HG02623 (cell line): ENCODE measurements around the gene ZNF385B.
"Not testable (repeated sequence)": the region's sequence is repeated elsewhere in the genome, so short reads cannot be mapped to it uniquely, and the experiment has no call there.

Experiments used
- ATAC-seq: cut with Tn5 transposase; IDR thresholded peaks from one replicate; pipeline ENCODE4 v1.9.1; 2021; ENCODE audit warnings: moderate library complexity; ENCODE audit not compliant: unreplicated experiment

The ZNF385B gene

DNA sequence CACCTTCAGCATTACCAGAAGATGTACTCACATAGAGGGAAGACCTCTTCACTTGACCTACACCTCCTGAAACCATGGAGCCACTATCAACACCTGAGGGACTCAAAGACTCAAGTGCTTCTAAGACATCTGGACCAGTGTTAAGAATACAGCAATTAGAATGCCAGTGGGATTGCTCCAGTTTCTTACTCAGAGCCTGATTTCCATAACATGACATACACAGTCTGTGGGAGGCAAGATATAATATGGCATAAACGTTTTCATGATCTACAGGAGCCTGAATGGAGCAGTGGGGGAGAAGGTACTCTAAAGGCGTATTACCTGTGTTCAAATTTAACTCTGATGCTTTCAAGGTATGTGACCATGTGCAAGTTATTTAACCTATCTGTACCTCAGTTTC, 57.2 kb downstream of the ZNF385B start:
- ATAC-seq = no peak

DNA sequence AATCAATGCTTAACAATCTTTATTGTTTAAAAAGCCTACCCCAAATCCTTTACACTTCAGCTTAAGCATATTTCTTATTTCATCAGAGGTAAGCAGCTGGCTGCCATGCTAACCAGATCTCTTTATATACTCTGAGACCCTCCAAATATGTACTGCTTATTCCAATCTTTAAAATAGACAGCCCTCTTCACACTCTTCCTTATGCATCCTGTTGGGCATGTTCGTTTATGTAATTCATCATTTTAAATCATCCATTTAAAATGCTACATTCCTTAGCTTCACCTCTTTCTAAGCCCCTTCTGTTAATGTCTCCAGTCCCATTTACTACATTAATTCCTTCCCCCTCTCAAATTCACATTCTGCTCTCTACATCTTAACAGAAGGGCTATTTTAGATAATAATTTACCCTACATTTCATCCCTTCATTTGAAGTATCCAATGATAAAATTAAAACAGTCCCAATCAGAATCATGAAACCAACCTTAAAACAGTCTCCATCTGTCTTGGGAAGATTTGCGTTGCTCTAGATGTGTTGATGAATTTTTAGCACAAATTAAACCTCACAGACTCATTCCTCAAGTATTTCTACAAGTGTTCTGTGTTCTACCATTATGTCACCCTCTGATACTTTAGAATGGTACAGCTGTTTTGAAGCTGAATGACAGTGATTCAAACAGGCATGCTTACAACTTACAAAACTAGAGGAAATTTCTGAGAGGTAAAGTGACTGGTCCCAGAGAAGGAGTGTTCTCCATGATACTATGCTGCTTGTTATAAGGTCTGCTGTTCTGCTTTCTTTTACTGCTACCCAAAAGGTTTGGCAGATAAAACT, 59.1 kb downstream of the ZNF385B start:
- no peak for ATAC-seq

DNA sequence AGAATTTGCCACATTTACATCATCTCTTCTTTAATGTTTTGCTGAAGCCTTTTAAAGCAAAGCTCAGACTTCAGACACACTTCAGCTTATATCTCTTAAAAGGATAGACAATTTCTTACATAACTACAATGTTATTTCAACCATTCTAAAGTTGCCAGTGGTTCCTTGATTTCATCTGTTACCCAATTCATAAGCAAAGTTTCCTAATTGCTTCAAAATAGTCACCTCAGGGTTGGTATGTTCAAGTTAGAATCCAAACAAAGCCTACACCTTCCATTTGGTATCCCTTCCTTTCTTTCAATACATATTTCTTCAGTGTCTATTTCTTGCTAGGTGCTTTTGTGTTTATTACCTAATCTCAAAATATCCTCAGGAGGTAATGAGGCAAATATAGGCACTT, 60.6 kb downstream of the ZNF385B start:
- no peak for ATAC-seq

DNA sequence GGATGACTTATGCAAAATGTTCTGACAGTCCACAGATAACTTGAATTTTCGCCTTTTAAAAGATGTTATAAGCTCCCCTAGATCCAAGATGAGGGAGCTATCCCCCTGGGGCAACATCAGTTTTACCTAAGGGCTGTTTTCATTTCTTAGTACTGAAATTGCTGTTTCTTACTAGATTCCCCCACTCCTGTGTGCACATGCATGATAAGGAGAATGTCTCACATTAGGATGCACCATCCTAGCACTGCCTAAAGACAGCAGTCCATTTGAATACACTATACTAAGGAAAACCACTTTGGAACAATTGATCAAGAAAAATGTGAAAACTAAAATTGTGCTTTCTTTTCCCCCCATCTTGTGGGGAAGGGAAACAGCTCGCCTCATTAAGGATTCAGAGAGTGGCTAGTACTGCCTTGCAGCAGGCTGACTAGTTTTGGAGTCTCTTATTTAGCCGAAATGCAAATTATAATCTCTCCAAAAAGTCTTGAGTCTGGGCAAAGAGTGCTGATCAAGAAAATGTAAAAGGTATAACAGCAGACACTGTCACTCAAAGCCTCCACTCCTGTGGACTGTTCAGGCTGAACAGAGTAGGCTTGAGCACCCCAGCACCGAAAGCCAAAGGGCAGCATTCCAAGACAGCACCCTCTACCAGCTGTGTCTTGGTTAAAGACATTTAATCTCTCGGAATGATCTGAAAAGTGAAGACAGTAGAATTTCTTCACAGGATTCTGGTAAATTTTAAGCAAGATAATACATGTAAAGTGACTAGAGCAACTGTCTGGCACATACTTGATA, 65.0 kb downstream of the ZNF385B start:
- ATAC-seq = no peak

DNA sequence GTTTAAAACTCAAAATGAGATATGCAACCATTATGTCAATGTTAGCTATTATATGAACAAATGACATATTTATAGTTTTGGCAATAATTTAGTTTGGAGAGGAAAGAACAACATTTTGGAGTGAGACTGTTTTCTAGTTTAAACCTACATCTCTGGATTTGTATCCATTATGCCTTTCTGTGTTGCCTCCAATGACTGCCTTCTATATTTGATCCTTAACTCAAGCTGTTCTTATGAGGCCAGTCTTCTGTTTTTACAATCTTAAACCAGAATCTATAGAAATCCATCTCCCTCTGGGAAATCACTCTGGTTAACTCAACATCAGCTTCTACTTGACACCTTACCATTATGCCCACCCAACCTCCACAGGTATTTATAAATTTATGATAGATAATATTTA, 67.5 kb downstream of the ZNF385B start:
- no peak for ATAC-seq

DNA sequence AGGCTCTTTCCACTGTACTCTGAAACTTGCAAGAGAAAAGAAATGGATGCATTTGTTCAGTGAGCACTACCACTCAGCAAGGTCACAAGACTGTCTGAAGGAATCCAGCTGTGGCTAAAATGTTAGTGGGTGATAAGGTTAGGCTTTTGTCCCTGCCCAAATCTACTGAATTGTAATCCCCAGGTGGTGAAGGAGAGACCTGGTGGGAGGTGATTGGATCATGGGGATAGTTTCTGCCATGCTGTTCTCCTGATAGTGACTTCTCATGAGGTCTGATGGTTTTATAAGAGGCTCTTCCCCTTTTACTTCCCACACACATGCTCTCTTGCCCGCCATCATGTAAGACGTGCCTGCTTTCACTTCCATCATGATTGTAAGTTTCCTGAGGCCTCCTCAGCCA, 68.2 kb downstream of the ZNF385B start:
- no peak for ATAC-seq

DNA sequence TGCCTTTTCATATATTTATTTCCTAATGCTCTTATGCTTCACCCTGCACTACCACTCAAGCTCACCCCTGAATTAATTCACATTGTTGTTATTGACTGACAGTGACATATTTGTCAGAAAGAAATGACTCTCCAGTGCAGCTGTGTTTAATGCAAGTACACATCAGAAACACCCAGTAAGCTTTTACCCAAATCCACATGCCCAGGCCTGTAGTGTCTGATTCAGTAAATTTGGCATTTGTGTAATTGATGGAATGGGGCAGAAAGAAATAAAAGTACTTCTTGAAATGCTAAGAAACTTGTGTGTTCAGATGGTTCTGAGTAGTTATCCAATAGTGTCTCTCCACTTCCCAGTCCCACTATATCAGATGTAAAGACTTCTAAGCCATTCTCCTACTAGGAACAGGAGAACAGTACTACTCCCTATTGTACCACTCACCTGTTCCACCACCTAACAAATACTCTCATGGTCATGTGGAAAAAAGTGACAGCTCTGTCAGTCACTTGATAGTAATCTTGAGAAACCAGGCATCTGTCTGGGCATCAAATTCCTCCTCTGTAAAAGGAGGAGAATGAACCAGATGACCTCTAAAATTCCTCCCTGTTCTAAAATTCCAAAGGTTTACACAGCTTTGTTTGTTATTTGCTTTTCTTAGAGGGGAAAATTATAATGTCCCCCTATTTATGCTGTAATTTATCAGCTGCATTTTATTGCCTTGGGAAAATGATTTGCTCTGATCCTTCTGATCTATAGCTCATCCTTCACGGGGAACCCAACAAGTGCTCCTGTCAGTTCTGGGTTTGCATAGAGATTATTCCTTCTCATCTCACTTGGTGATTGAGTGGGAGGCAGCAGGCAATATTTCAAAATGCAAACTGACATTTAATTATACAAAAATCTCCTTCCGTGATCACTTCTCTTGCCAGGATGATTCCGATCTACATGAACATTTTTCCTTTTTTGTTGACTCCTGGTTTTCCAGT, 70.9 kb downstream of the ZNF385B start:
- no peak for ATAC-seq

DNA sequence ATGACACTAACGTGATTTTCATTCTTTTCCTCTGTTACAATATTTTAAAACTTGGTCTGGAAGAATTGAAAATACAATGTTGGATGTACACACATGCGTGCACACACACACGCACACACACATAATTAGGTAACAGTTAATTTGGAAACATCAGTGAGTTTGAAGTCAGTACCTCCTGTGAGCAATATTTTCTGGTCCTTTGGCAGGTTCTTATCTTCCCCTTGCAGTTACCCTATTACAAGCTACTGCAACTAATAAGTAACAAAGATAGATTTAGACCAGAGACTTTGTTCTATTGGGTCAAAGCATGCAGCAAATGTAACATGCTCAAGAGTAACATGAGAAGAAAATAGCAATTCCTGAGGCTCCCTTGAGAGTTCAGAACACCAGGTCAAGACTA, 73.3 kb downstream of the ZNF385B start:
- no peak for ATAC-seq

DNA sequence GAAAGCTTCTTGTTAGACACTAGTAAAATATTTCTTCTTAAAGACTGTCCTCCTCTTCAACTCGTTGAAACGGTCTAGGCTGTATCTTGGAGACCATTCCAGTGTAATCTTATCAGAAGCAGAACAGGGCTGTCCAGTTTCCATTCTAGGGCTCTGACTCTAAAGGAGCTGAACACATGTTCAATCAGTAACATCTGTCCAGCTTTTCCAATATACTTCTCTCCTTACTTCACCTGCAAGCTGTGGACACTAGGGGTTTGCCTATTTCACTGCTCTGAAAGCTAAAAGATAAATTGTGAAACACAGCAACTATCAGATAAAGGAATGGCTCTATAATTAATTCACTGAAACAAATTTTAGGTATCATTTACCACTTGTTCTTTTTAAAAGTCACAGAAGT, 73.8 kb downstream of the ZNF385B start:
- ATAC-seq = no peak

DNA sequence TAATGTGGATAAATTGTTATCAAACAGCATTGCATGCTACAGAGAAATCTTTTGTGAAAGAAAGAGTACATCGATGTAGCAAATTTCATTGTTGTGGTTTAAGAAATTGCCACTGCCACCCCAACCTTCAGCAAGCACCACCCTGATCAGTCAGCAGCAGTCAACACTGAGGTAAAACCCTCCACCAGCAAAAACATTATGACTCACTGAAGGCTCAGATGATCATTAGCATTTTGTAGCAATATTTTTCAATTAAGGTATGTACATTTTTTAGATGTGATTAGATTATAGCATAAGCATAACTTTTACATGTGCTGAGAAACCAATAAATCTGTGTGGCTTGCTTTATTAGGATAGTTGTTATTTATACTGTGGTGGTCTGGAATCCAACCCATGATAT, 75.5 kb downstream of the ZNF385B start:
- ATAC-seq = no peak

DNA sequence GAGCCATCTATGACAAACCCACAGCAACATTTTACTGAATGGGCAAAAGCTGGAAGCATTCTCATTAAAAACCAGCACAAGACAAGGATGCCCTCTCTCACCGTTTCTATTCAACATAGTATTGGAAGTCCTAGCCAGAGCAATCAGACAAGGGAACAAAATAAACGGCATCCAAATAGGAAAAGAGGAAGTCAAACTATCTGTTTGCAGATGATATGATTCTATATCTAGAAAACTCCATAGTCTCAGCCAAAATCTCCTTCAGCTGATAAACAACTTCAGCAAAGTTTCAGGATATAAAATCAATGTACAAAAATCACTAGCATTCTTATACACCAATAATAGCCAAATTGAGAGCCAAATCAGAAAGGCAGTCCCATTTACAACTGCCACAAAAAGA, 79.1 kb downstream of the ZNF385B start:
- ATAC-seq = not testable (repeated sequence)

DNA sequence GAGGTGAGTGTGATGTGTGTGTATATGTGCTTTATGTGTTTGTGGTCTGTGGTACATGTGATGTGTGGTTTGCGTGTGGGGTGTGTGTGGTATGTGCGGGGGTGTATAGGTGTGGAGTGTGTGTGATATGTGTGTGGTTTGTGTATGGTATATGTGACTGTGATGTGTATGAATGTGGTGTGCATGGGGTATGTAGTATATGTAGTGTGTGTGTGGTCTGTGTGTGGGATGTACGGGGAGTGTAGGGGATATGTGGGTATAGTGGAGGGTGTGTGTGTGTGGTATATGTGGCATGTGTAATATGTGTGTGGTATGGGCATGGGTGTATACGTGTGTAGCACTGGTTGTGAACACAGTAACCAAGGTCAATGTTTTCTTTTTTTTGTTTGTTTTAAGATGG, 87.4 kb downstream of the ZNF385B start:
- ATAC-seq = no peak

DNA sequence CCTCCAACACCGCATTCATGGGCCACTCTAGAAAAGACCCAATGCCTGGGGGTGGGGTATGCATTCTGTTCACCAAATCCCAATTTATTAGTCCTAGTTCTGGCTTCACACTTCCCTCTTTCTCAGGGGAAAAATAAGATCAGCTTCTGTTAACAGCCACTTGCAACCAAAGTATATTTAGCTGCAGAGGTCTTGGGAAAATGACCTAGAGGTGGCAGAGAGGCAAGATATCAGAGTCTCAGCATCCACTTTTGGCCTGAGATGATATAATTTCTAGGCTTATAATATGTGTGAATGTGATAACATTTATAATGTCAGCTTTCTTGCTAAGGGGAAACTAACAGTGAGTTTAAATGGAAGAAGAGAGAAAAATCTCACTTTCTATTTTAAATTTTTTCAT, 89.1 kb downstream of the ZNF385B start:
- ATAC-seq = no peak

DNA sequence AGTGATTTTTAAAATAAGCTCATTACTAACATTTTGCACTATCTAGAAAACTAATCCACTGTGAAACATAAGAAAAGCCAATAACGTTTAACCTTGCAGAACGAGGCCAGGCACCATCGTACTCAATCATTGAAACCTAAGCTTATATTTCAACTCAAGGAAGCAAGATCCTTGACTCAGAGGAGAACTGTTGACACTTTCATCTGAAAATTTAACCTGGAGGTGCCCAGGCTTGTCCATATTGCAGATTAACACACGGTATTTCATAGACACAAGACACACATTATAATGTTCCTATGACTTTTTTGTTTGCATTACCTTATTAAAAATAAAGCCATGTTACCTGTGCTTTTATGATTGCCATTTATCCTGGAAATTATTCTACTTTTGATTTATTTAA, 89.6 kb downstream of the ZNF385B start:
- no peak for ATAC-seq

DNA sequence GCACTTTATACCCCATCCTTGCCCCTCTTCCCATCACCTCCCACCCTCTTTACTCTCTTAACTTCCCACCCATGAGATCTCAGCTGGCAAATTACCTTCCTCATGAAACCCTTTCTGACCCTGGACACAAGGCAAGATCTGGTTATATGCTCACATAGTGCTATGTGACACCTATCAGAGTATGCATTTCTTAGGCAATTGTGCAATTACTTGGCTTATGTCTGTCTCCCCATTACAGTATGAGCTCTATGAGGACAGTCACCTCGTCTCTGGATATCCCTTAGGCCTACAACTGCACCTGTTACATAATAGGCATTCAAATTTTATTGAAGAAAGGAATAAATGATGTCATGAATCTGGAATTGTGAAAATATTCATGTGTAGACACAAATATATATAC, 91.4 kb downstream of the ZNF385B start:
- ATAC-seq = no peak

DNA sequence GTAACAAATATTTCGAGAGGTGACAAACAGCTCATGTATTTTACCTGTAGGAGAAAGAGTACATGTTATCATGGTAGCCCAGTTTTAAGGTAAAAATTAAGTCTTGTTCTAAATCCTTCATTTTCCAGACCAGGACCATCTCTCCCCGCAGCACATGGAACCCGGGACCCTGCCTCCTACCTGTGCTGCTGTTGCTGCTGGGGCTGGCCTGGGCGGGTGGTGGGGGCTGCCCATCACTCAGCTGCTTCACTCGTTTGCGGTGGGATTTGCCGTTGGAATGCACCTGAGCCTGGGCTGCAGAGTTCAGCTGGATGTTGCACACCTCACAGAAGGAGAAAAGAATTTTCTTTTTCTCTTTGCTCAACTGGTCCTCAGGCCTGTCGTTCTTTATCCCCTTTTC, 92.1 kb downstream of the ZNF385B start:
- ATAC-seq = no peak

DNA sequence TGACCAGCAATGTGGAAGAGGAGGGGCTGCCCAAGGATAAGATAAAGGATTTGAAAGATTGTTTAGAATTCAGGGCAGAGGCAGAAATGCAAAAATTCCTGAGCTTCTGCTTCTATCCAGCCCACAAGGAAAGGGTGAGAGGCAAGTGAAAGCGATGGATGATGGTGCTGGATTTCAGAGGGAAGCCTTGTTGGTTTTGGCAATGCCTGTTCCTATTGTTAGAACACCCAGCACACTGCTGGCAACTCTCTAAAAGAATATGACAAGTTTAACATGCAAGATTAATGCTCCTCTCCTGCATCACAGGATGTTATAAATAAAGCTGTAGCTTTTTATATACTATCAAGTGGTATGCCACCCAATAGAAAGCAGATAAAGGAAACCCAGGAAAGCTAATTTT, 92.6 kb downstream of the ZNF385B start:
- no peak for ATAC-seq

DNA sequence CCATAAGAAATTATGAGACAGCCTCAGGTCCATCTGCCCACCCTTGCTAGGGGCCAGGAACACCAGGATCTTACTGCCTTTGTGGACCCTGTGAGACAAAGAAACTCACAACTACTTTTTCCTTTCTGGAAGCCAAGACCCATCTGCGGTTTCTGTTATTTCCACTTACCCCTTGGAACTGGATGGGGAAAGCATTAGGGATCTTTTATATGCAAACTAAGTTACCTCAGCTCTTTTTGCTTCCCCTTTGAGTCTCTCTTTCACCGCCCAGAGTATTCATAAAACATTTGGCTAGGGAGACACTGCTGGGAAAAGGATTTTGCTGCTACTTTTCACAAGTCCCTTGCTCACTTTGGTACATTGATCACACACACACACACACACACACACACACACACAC, 95.7 kb downstream of the ZNF385B start:
- no peak for ATAC-seq

DNA sequence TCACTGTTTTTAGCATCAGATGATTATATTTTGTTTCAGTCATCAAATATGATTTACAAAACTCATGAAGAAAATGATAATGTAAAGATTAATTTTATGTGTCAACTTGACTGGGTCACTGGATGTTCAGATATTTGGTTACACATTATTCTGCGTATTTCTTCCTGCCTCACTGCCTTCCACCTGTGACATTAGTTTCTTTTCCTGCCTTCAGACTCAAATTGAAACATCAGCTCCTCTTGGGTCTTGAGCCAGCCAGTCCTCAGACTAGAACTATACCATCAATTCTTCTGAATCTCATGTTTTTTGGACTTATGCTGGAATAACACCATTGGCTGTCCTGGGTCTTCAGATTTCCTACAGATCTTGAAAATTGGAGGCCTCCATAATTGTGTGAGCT, 96.7 kb downstream of the ZNF385B start:
- peak; percentile 85 for ATAC-seq

DNA sequence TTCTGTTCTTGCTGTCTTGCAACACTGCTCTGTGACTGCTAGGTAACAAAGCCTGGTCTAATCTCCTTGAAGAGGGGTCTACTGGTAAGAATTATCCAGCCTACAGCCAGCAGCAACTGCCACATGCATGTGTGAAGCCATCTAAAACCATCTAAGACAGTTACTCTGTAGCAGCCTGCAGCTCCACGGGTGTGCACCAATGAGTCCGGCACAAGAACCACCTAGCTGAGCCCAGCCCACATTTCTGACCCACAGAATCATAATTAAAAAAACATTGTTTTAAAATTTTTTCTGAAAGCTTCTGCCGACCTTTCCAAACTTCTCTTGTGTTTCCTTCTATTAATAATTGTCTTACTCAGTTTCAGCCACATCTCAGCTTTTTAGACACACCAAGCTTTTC, 102.8 kb downstream of the ZNF385B start:
- ATAC-seq = no peak

DNA sequence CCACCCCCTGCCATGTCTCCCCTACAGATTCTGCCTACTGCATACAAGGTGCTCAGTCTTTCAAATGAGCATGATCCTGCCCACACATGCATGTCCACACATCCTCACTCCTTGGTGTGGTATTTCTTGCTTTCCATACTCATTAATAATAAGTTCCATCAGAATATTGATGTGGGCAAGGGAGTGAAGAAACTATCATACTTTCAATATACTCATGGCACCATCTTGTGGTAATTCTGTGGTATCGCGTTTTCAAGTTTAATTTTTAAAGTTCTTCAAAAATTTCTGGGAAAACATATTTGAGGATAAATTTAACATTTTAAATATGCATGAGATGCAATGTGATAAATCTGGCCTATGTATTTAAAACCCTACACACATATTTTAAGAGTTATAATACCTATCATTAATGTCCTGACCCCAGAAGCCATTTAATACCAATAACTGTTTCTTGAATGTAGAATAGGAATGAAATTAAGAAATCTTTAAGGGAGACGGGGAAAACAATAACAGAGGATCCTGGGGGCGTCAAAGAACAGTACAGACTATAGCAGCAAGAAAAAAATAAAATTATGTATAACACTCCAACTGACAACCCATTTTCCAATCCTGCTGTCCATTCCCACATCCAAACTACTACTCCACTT, 110.1 kb downstream of the ZNF385B start:
- no peak for ATAC-seq
